HG03469 (cell line): ENCODE measurements around the gene WHAMM.

Experiments used
- ATAC-seq: cut with Tn5 transposase; IDR thresholded peaks from one replicate; pipeline ENCODE4 v1.9.1; 2021; ENCODE audit warnings: mild to moderate bottlenecking, moderate library complexity, moderate number of reproducible peaks; ENCODE audit not compliant: unreplicated experiment

The WHAMM gene

GRCh38 chr15:82835391-82835917 is 26.0 kb downstream of the WHAMM start:
- ATAC-seq: no peak

DNA sequence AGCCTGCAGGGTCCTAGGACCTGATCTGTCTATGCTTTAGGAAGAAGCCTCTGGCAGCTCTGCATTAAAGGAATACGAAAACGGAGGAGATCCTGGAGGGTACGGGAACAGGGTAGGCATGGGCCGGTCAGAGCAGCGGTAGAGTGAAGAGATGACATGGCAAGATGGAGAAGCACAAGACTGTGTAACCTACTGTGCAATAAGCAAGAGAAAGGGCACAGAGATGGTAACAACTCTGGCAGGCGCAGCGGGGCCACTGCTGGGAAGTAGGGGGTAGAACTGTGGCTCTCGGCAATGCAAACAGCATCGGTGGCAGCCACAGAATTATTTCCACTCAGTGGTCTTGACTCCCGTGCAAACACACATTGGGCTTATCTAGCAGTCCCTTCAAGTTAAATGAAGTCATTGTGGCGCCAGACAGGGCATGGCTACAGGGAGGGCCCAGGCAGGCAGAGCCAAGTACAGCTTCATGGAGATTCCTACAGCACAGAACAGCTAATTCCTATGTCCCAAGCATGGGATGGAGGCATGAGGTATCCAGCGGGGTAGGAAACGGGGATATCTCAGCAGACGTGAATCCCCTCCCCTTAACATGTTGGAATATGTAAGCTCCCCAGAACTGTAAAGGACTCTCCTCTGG is 28.8 kb downstream of the WHAMM start:
- no peak for ATAC-seq

GRCh38 chr15:82839136-82839535 is 29.7 kb downstream of the WHAMM start:
- ATAC-seq: no peak

- ATAC-seq: no peak
These were observed 30.7 kb downstream of the WHAMM start for GRCh38 chr15:82840166-82840565.

GRCh38 chr15:82843566-82843965 is 34.1 kb downstream of the WHAMM start:
- no peak for ATAC-seq

DNA sequence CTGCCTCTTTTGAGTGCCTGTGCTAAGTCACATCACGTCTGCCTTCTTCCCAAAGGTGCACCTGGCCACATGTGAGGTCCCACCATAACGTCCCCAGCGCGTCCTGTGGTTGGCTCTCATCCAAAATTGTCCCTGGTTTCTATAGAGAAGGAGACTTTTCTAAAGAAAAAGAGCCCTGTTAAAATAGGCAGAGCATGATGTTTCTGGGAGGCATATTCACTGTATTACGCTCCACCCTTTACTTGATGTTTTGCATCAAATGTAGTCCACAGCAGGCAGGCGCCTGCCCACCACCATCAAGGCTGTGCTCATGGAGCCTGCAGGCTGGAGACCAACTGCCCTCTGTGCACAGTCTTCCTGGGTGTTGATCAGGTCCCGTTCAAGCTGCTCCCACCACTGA is 36.3 kb downstream of the WHAMM start:
- ATAC-seq: no peak

- ATAC-seq: no peak
These were observed 37.2 kb downstream of the WHAMM start for GRCh38 chr15:82846621-82847020.

- no peak for ATAC-seq
These were observed 38.3 kb downstream of the WHAMM start for GRCh38 chr15:82847703-82848102.

GRCh38 chr15:82848241-82848993 is 39.0 kb downstream of the WHAMM start:
- no peak for ATAC-seq

DNA sequence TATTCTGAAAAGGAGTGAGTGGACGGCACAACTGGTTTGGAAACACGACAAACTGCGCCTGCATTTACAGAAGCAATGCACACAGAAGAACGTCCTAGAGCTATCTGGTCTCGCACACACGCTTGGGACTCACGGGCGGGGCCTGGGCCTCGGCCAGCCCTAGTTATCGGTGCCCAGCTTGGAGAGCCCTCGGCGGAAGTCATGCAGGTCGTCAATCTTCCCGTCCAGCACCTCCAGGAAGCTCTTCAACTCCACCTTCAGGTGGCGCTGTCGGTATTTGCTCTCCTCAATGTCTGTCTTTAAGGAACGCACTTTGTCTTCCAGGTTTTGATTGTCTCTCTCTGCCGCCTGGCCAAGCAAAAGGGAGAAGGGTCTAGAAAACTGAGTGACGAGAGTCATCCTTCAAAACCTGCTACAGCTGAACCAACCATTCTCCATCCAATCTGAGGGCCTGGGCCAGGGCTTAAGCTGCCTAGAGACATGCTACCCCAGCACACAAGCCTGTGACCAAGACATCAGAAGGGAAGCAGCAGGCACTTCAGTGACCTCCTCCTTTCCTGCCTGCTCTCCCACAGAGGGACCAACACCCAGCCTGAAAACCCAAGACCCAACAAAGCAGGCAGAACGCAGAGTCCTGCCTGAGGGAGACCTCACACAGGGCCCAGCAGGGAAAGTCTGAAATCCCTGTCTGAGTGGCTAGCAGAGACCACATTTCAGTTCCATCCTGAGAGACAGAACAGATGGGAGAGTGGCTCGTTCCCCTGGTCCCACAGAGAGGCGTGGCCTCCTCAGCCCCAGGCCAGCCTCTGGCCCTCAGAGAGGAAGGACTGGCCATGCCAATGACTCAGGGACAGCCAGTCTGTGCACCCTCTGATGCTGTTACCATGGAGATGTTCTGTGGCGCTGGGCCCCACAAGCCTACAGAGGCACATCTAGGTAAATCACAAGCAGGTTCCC is 40.4 kb downstream of the WHAMM start:
- no peak for ATAC-seq

DNA sequence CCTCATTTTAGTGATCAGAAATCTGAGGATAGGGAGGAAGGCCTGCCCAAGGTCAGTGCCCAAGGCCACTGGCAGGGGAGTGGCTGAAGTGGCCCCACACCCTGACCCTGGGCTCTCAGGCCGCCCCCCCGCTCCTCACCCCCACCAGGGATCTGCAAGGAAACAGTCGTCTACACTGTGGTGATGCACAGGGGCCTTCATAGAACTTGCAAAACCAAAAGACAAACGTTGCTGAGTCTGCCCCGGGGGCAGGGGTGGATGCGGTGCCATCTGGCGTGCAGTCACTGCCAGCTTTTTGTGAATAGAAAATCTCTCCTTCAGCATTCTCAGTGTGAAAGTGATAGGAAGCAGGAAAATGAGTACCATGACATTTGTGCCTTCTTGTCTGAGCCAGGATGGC is 41.3 kb downstream of the WHAMM start:
- no peak for ATAC-seq

DNA sequence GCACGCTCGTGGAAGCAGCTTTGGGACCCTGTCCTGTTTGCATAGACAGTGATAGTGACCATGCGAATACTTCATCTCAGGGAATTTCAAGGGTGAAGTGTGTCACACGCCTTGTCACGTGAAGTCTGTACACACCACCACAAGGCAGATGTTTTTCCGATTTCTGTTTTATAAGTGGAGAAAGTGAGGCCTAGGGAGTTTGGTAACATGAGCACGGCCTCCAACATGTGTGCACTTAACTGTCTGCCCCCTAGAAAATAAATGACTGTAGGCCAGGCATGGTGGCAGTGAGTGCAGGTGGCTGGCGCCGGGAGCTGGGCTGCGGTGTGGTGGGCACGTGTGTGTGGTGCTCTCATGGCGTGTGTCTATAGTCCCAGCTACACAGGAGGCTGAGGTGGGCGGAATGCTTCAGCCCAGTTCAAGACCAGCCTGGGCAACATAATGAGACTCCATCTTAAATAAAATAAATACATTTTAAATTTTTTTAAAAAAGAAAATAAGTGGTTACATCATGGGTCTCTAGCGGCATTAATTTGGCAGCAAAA is 42.0 kb downstream of the WHAMM start:
- no peak for ATAC-seq

DNA sequence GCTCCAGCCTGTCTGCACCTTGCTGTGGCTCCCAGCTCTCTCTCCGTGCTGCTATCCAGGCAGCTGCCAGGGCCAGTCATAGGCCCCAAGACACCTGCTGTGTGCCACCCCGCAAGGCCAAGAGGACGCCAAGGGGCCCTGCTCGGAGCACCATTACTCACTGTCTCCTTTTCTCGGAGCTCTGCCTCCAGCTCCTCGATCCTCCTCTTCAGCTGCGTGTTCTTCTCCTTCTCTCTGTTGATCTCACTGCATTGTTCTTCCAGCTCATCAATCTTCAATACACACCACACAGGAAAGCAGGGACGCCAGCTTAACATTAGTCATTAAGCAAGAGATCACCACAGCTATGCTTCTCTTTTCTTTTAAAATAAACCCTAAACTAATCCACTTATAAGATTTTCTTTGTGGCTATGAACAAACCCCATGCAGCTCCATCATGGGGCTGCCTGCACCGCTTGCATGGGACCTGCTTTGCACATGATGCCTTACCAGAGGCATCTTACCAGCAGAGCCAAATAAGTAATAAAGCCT is 42.6 kb downstream of the WHAMM start:
- ATAC-seq: no peak

- ATAC-seq: no peak
These were observed 43.6 kb downstream of the WHAMM start for GRCh38 chr15:82852941-82853561.

- no peak for ATAC-seq
These were observed 45.1 kb downstream of the WHAMM start for GRCh38 chr15:82854554-82854953.

GRCh38 chr15:82855286-82856100 is 46.1 kb downstream of the WHAMM start:
- no peak for ATAC-seq

DNA sequence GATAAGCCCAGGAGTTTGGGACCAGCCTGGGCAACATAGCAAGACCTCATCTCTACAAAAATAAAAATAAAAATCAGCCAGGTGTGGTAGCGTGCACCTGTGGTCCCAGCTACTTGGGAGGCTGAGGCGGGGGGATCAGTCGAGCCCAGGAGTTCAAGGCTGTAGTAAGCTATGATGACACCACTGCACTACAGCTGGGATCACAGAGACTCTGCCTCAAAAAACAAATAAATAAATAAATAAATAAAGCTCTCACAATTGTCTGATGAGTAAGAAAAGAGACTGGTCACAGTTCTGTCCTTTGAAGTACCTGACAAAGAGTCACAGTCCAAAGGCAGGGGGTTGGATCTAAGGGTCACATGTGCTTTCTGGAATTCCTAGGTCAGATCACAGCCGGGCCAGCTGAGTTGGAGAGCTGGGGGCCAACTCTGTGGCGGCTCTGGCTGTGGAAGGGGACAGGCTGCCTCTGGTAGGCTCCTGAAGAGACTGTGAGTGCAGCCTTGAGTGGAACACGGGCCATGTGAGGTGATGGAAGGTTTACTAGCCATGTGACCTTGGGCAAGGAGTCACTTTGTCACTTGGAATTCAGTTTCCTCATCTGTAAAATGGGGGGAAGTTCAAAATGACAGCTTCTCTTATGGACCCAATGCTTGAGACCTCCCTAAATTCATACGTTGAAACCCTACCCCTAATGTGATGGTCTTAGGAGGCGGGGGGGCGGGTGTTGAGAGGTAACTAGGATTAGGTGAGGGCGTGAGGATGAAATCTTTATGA is 47.2 kb downstream of the WHAMM start:
- no peak for ATAC-seq

GRCh38 chr15:82858932-82859331 is 49.5 kb downstream of the WHAMM start:
- ATAC-seq: no peak

DNA sequence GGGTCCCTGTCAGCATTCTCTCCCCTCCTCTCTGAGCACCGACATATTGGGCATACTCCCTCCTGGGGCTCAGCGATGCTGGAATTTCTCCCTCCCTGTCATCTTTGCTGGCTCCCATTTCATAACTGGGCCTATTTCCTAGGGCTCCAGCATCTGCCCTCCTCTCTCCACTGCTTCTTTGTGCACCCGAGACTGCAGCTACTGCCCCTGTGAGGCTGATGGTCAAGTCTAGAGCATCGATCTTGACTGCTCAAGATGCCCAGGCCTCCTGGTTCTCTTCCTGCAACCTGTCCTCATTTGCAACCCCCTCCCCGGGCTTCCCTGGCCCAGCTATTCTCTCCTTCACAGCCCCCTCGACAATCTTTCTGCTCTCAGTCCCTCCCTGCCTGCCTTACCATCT is 53.5 kb downstream of the WHAMM start:
- ATAC-seq: no peak
